Measurements from ENCODE around the gene UBAC2.

DNA sequence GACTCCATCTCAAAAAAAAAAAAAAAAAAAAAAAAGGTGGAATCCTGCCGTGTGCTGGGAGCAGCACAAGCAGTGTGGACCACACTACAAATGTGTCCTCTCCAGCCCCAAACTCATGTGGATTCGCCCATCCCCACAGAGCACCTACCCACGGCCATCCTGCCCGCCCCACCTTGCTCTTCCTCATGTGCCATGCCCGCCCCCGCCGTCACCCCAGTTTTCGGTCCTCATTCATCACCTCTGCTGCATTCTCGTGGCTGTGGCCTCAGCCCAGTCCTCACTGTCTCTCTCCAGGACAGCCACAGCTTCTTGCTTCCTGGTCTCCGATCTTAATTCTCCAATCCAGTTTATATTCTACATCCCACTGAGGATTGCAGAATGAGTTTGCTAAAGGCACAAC is 220.6 kb downstream of the UBAC2 start:
- TF ChIP-seq, protein P1, sequence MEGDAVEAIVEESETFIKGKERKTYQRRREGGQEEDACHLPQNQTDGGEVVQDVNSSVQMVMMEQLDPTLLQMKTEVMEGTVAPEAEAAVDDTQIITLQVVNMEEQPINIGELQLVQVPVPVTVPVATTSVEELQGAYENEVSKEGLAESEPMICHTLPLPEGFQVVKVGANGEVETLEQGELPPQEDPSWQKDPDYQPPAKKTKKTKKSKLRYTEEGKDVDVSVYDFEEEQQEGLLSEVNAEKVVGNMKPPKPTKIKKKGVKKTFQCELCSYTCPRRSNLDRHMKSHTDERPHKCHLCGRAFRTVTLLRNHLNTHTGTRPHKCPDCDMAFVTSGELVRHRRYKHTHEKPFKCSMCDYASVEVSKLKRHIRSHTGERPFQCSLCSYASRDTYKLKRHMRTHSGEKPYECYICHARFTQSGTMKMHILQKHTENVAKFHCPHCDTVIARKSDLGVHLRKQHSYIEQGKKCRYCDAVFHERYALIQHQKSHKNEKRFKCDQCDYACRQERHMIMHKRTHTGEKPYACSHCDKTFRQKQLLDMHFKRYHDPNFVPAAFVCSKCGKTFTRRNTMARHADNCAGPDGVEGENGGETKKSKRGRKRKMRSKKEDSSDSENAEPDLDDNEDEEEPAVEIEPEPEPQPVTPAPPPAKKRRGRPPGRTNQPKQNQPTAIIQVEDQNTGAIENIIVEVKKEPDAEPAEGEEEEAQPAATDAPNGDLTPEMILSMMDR (conservative IDR thresholded peaks at IDR 0.05) = no peak
- TF ChIP-seq EZH2 (IDR thresholded peaks at IDR 0.05; ENCODE audit: low read depth) = no peak

Data from PC-9 (cell line).